Measurements from ENCODE around the gene NGFR. TPM values are rescaled to one million over a fixed set of nuclear protein-coding genes. Genes with fewer than 3 reads are reported as not detected.

The NGFR gene
- polyA plus RNA-seq, 1 experiment = not detected

- H3K4me3 ChIP-seq (ENCODE audit: low read depth, low read length) = no peak overlapping the region
- TF ChIP-seq CTCF (IDR thresholded peaks at IDR 0.05; ENCODE audit: low read depth, low read length) = no peak
- H3K27ac ChIP-seq (ENCODE audit: low read depth, low read length) = no peak overlapping the region
- H3K27me3 ChIP-seq (ENCODE audit: control insufficient read depth, insufficient read depth, low read length) = peaks cover 56% of the 10 kb centered on the region
- ChIA-PET CTCF (interaction anchor here (1.1 to 1.3 kb wide), 2 partner anchors 10 to 33 kb away, joined by 3 to 7 read pairs; no protein-coding TSS in a partner anchor), POLR2A (no interaction called here)
- no peak for DNase-seq (ENCODE audit: low read depth, low spot score)
- no peaks in the 10 kb centered on the region for H3K9me3 ChIP-seq (ENCODE audit: control insufficient read depth, insufficient read depth, low read length)
Measured at GRCh38 chr17:49524473-49525359, 29.6 kb downstream of the NGFR start.

GRCh38 chr17:49525831-49526741 lies 31.0 kb downstream of the NGFR start:
- H3K27me3 ChIP-seq (ENCODE audit: control insufficient read depth, insufficient read depth, low read length) = peaks cover 50% of the 10 kb centered on the region
- no peak overlapping the region for H3K27ac ChIP-seq (ENCODE audit: low read depth, low read length)
- no peaks in the 10 kb centered on the region for H3K9me3 ChIP-seq (ENCODE audit: control insufficient read depth, insufficient read depth, low read length)
- no peak for TF ChIP-seq CTCF (IDR thresholded peaks at IDR 0.05; ENCODE audit: low read depth, low read length)
- ChIA-PET POLR2A (no interaction called here), CTCF (interaction anchor here (1.1 kb wide), 1 partner anchor 11 kb away, joined by 3 read pairs; no protein-coding TSS in a partner anchor)
- DNase-seq (ENCODE audit: low read depth, low spot score) = no peak
- no peak overlapping the region for H3K4me3 ChIP-seq (ENCODE audit: low read depth, low read length)

GRCh38 chr17:49527927-49528651 lies 33.0 kb downstream of the NGFR start:
- TF ChIP-seq CTCF (IDR thresholded peaks at IDR 0.05; ENCODE audit: low read depth, low read length) = no peak
- no peak for DNase-seq (ENCODE audit: low read depth, low spot score)
- H3K9me3 ChIP-seq (ENCODE audit: control insufficient read depth, insufficient read depth, low read length) = no peaks in the 10 kb centered on the region
- ChIA-PET POLR2A (no interaction called here), CTCF (no interaction called here)
- no peak overlapping the region for H3K27ac ChIP-seq (ENCODE audit: low read depth, low read length)
- peaks cover 46% of the 10 kb centered on the region for H3K27me3 ChIP-seq (ENCODE audit: control insufficient read depth, insufficient read depth, low read length)
- no peak overlapping the region for H3K4me3 ChIP-seq (ENCODE audit: low read depth, low read length)

GRCh38 chr17:49528966-49529365 lies 33.9 kb downstream of the NGFR start:
- CTCF ChIA-PET = no interaction called here
- POLR2A ChIA-PET = no interaction called here
- no peak for DNase-seq (ENCODE audit: low read depth, low spot score)

More at GRCh38 chr17:49528966-49529365, 33.9 kb downstream of the NGFR start:
- H3K9me3 ChIP-seq (ENCODE audit: control insufficient read depth, insufficient read depth, low read length) = no peaks in the 10 kb centered on the region
- no peak for TF ChIP-seq CTCF (IDR thresholded peaks at IDR 0.05; ENCODE audit: low read depth, low read length)
- no peak overlapping the region for H3K27ac ChIP-seq (ENCODE audit: low read depth, low read length)
- H3K27me3 ChIP-seq (ENCODE audit: control insufficient read depth, insufficient read depth, low read length) = peaks cover 49% of the 10 kb centered on the region
- H3K4me3 ChIP-seq (ENCODE audit: low read depth, low read length) = no peak overlapping the region
